ENCODE measurements around the gene OR10G7.

The OR10G7 gene

GRCh38 chr11:124080327-124081001, 39.3 kb upstream of the OR10G7 start:
- TF ChIP-seq, protein P1, sequence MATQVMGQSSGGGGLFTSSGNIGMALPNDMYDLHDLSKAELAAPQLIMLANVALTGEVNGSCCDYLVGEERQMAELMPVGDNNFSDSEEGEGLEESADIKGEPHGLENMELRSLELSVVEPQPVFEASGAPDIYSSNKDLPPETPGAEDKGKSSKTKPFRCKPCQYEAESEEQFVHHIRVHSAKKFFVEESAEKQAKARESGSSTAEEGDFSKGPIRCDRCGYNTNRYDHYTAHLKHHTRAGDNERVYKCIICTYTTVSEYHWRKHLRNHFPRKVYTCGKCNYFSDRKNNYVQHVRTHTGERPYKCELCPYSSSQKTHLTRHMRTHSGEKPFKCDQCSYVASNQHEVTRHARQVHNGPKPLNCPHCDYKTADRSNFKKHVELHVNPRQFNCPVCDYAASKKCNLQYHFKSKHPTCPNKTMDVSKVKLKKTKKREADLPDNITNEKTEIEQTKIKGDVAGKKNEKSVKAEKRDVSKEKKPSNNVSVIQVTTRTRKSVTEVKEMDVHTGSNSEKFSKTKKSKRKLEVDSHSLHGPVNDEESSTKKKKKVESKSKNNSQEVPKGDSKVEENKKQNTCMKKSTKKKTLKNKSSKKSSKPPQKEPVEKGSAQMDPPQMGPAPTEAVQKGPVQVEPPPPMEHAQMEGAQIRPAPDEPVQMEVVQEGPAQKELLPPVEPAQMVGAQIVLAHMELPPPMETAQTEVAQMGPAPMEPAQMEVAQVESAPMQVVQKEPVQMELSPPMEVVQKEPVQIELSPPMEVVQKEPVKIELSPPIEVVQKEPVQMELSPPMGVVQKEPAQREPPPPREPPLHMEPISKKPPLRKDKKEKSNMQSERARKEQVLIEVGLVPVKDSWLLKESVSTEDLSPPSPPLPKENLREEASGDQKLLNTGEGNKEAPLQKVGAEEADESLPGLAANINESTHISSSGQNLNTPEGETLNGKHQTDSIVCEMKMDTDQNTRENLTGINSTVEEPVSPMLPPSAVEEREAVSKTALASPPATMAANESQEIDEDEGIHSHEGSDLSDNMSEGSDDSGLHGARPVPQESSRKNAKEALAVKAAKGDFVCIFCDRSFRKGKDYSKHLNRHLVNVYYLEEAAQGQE (IDR thresholded peaks at IDR 0.05; ENCODE audit: insufficient read depth in 1 of 2, low read depth in 2 of 2, low read length in 2 of 2): no peak
- TF ChIP-seq SIN3A (IDR thresholded peaks at IDR 0.05; ENCODE audit: borderline replicate concordance, insufficient read depth, low read length) (no peak), TAF1 (IDR thresholded peaks at IDR 0.05; ENCODE audit: borderline replicate concordance, insufficient read depth, low read length) (no peak), FOXP2 (optimal IDR thresholded peaks at IDR 0.05; ENCODE audit: borderline replicate concordance, extremely low read depth, extremely low read length, insufficient read depth) (no peak), POLR2AphosphoS5 (IDR thresholded peaks at IDR 0.05; ENCODE audit: low read depth, low read length) (no peak)

DNA sequence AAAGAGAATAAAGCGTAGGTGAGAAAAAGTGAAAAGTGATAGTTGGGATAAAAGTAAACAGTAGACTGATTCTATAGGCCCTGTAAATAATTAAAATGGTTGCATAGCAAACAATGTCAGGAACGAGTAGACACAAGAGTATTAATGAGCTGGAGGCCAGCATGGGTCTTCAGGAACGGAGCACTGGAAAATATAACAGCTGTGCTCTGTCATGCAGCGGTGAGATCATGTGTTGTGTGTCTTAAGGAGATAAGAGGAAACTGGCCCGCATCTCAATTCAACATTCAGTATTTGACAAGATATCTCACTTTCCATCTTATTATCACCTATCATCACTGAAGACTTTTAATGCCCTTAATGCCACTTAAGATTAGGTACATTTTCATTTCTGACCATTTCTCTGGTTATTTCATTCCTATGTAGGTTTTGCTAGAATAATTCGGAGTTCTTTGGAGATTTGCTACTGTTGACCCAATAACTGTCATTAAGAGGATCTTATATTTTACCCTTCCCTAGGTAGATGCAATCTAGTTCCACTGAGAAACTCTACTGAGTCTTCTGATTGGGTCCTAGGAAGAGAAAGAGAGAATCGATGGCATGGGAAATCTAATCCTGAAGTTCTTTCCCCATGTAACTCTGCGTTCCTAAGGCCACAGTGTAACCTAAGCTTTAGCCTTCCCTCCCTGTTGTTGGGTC, 38.7 kb upstream of the OR10G7 start:
- no peak for TF ChIP-seq FOXP2 (optimal IDR thresholded peaks at IDR 0.05; ENCODE audit: borderline replicate concordance, extremely low read depth, extremely low read length, insufficient read depth)
- TF ChIP-seq, protein P1 (IDR thresholded peaks at IDR 0.05; ENCODE audit: insufficient read depth in 1 of 2, low read depth in 2 of 2, low read length in 2 of 2): no peak
- TF ChIP-seq POLR2AphosphoS5 (IDR thresholded peaks at IDR 0.05; ENCODE audit: low read depth, low read length): no peak
- no peak for TF ChIP-seq TAF1 (IDR thresholded peaks at IDR 0.05; ENCODE audit: borderline replicate concordance, insufficient read depth, low read length)
- TF ChIP-seq SIN3A (IDR thresholded peaks at IDR 0.05; ENCODE audit: borderline replicate concordance, insufficient read depth, low read length): no peak

- TF ChIP-seq, protein P1 (IDR thresholded peaks at IDR 0.05; ENCODE audit: insufficient read depth in 1 of 2, low read depth in 2 of 2, low read length in 2 of 2): no peak
- no peak for TF ChIP-seq TAF1 (IDR thresholded peaks at IDR 0.05; ENCODE audit: borderline replicate concordance, insufficient read depth, low read length)
- TF ChIP-seq FOXP2 (optimal IDR thresholded peaks at IDR 0.05; ENCODE audit: borderline replicate concordance, extremely low read depth, extremely low read length, insufficient read depth): no peak
- no peak for TF ChIP-seq POLR2AphosphoS5 (IDR thresholded peaks at IDR 0.05; ENCODE audit: low read depth, low read length)
Observed at GRCh38 chr11:124078591-124078990, 37.5 kb upstream of the OR10G7 start.

DNA sequence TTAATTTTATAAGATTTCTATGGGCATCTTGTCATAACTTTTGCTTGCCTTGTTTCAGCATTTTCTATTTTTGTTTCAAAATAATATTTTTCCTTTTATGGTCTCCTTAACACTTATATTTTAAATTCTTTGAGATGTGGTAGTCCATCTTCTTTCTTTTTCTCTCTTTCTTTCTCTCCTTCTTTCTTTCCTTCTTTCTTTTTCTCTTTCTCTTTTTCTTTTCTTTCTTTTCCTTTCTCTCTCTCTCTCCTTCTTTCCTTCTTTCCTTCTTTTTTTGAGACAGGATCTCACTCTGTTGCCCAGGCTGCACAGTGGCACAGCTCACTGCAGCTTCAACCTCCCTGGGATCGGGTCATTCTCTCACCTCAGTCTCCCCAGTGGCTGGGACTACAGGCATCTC, 36.1 kb upstream of the OR10G7 start:
- no peak for TF ChIP-seq POLR2AphosphoS5 (IDR thresholded peaks at IDR 0.05; ENCODE audit: low read depth, low read length)
- no peak for TF ChIP-seq TAF1 (IDR thresholded peaks at IDR 0.05; ENCODE audit: borderline replicate concordance, insufficient read depth, low read length)
- TF ChIP-seq FOXP2 (optimal IDR thresholded peaks at IDR 0.05; ENCODE audit: borderline replicate concordance, extremely low read depth, extremely low read length, insufficient read depth): no peak
- no peak for TF ChIP-seq SIN3A (IDR thresholded peaks at IDR 0.05; ENCODE audit: borderline replicate concordance, insufficient read depth, low read length)
- TF ChIP-seq, protein P1 (IDR thresholded peaks at IDR 0.05; ENCODE audit: insufficient read depth in 1 of 2, low read depth in 2 of 2, low read length in 2 of 2): no peak
